NCI-H1436 (cell line): ENCODE data around the gene CACNA1B.

Experiments
- DNase-seq: peaks from one replicate; lab custom pipeline; 2025; lab: John Stamatoyannopoulos, UW

Gene CACNA1B

DNA sequence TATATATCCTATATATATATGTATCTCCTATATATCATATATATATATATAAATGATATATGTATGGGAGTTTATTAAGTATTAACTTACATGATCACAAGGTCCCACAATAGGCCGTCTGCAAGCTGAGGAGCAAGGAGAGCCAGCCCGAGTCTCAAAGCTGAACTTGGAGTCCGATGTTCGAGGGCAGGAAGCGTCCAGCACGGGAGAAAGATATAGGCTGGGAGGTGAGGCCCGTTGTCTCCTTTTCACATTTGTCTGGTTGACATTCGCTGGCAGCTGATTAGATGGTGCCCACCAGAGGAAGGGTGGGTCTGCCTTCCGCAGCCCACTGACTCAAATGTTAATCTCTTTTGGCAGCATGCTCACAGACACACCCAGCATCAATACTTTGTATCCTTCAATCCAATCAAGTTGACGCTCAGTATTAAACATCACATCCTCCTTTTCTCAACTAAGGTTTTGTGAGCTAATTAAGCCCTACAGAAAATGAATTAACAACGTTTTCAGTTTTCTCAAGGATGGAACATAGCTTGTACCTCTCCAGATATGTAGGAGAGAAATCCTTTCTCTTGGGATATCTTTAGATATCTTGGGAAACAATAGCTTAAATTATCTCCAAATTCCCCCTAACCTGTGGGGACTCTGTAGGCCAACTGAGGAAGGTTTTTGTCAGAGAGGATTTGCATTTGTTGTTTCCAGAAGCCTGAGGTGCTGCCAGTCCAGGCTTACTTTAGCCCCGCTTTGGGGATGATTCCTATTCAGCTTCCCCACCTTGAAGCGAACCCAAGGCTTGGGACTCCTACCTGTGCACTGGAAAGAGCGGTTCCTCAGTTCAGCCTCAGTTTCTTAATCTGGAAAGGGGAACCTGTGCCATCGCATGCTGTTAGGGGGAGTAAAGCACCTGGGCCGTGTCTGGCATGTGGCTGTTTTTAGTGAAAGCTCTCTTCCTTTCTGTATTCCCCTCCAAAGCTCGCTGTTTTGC, 163.2 kb downstream of the CACNA1B start:
- no peak for DNase-seq

DNA sequence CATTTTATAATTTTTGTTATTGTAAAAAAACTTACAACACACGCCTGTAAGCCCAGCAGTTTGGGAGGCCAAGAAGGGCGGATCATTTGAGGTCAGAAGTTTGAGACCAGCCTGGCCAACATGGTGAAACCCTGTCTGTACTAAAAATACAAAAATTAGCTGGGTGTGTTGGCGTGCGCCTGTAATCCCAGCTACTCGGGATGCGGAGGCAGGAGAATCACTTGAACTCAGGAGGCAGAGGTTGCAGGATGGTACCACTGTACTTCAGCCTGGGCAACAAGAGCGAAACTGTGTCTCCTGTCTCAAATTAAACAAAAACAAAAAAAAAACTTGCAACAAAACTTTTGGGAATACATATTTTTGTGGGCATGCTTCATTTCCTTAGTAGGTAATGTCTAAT, 164.6 kb downstream of the CACNA1B start:
- no peak for DNase-seq

DNA sequence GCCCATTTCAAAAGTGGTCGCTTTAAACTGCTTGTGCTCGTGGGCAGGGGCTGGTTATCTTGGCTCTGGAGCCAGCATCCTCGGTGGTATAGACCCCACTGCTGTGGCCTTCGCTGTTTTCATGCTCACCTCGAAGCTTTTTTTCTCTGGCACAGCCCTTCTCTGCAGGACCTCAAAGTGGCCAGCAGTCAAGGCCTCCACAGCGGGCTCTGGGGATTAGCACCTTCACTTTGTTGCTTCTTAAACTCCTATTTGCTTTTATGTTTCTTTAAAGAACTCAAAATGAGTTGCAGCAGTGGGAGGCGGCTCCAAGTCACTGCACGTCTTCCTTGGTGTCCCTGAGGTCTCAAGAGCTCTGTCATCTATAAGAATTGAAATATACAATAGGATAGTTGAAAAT, 165.1 kb downstream of the CACNA1B start:
- DNase-seq = no peak

DNA sequence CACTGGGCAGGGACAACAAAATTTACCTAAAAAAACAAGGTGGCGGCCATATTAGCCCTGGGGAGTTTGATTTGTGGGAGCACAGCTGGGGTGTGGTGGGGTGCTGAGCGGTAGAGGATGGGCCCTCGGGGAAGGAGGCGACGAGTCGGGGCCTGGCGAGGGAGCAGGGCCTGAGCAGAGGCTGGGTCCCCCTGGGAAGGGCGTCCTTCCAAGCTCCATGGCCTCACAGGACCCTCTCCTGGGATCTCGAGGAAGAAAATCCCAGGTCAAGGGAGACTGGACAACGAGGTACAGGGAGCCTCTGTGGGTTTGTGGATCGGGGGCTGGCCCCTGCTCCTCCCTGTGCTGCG, 165.5 kb downstream of the CACNA1B start:
- no peak for DNase-seq

DNA sequence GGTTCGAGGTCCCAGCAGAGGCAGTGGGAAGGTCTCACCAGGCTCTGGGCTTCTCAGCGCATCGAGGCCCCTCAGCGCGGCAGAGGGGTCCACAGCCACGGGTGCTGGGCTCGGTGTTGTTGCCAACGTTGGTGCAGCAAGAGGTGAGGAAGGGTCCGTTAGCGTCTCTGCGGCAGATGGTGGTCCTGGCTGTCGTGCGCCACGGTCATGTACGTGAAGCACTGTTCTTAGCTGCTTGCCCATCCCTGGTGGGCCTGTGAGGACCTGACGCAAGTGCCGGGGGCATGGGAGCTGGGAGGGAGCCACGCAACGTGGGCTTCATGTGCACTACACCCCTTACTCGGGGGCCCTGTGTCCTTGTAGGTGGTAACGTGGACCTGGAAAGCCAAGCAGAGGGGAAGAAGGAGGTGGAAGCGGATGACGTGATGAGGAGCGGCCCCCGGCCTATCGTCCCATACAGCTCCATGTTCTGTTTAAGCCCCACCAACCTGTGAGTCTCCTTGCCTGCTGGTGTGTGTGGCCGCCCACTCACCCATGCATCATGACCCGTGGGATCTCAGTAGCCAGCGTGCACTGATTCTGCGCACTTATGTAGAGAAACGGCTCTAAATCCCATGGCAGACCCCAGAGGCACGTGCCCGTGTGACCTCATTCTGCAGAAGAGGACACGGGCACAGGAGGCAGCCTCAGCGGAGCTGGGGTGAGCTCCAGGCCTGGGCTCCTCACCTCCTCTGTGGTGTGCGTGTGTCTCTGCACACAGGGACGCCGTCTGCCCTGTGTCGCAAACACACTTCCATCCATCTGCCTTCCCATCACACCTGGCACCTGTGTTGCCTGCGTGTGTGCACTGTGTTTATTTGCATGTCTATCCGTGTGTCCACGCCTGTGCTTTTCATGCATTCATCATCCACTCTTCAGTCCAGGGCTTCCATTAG, 166.1 kb downstream of the CACNA1B start:
- DNase-seq = no peak

DNA sequence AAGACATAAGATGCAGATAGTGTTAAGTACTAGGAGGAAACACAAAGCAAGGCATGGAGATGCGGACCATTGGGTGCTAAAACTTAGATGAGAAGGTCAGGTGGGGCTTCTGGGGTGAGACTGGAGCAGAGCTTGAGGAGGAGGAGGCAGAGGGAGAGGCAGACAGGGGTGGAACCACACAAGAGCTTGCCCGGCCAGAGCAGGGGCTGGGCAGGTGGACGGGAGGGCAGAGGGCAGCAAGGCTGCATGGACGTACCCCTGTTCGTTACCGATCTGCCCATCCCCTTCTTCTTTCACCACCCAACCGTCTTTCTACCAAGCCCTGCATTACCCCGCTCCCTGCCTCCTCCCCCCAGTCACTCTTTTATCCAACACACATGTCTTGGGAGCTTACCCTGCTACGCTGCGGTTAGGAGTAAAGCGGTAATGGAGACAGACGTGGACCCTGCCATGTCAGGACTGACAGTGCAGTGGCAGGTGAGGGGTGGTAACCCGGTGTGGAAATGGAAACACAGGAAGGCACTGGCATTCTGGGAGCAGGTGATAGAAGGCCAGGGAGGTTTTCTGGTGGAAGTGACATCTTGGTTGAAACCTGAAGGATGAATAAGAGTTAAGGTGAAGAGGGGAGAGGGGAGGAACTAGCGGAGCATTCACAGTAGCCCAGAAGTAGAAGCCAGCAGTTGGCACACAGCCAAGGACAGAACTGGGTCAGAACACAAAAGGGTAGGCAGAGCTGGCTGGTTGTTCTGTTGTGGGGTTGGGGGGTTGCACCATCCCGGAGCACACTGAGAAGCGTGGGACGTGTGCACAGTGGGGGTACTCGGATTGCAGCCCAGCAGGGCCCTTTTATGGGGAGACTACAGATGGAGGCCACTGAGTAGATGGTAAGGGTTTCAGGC, 167.2 kb downstream of the CACNA1B start:
- DNase-seq = no peak

DNA sequence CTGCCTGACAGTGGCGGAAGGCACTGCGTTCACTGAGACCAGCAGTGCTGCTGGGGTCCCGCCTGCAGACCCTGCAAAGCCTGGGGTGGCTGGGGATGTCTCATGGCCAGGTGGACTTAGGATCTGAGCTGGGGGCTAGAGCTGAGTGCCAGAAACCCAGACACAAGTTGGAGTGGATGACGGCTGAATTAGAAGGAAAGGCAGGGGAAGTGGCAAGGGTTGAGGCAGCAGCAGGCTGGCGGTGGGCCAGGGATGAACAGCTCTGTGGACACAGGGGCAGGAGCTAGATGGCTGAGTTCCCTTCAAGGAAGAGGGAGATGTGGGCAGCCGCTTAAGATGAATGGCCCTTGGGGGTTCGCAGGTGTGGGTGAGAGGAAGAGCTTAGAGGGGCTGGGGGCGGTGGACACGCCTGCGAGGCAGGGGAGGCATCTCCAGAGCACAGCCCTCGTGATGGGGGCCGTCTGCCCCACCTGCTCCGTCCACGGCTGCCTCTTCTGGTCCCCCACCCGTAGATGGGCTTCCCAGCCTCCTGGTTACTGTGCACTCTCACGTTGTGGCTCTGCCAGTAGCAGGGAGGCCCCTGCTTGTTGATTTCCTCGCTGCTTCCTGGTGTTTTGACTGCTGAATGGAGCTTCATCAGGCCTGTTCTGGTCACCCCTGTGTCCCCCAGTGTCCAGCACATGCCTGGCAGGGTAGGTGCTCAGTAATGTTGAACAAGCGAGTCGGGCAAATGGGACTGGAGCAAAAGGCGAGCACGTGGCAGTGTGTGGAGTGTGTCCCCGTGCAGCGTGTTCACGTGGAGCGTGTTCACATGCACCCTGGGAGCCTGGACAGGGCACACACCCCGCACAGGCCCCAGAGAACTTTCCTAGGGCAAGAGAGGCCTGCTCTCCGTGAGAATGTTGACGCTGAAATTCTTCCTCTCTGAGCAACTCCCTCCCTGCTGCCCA, 168.2 kb downstream of the CACNA1B start:
- DNase-seq = no peak

DNA sequence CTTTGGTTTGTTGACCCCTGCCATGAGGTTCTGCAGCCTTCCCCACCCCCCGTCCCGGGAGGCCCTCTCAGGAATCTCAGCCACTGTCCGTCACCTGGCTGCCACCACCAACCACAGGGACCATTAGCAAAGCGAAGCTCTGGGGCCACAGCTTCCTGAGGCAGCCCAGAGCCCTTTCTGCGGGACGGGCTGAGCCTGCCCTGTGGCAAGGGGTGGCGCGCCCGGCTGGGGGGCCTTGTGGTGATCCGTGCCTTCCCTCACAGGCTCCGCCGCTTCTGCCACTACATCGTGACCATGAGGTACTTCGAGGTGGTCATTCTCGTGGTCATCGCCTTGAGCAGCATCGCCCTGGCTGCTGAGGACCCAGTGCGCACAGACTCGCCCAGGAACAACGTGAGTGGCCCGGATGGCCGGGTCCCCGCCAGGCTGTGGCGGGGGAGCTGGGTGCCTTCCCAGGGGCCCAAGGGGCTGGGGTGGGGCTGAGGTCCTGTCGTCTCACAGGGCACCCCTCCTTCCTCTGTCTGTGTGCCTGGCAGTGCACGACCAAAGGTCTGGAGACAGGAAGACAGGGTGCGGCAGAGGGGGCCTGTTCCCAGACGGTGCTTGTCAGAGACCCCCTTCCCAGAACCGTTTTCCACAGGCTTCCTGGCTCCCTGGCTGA, 169.2 kb downstream of the CACNA1B start:
- DNase-seq = no peak

DNA sequence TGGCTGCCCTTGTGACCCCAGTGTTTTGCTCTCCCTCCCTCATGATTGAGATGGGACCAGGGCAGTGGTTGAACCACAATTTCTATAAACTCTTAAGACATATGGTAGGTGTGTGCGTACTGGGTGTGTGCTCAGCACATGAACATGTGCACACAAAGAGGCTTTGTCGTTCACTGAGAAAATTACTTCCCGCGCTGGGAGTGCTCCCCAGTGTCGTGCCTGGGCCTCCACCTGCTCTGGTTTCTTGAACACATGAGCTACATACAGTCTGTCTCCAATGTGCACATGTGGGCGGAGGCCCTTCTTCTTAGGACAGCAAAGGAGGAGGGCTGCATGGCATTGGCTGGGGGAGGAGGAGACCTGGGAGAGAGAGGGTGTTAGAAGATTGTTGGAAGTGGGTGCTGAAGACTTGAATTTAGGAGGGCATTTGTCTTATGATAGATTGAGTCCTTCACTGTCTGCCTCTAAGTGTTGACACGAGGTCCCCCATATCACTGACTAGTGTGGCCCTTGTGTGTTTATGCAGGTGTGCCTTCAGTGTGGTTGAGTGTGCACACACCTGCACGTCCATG, 170.0 kb downstream of the CACNA1B start:
- DNase-seq = no peak

DNA sequence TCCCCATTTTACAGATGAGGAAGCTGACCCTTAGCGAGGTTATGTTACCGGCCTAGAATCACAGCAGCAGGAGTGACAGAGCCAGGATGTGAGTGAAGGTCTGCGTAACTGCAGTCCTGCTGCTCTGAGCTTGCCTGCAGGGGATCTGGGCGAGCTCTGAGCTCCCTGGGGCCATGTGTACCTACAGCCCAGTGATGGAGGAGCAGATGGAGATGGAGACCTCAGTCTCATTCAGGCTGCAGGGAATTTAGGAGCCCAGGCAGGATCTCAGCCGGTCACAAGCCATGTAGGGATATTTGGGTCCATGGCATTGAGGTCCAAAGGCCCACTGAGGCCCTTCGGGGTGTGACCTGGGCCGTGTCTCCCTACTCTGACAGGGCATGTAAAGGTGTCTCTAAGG, 170.6 kb downstream of the CACNA1B start:
- DNase-seq = no peak

DNA sequence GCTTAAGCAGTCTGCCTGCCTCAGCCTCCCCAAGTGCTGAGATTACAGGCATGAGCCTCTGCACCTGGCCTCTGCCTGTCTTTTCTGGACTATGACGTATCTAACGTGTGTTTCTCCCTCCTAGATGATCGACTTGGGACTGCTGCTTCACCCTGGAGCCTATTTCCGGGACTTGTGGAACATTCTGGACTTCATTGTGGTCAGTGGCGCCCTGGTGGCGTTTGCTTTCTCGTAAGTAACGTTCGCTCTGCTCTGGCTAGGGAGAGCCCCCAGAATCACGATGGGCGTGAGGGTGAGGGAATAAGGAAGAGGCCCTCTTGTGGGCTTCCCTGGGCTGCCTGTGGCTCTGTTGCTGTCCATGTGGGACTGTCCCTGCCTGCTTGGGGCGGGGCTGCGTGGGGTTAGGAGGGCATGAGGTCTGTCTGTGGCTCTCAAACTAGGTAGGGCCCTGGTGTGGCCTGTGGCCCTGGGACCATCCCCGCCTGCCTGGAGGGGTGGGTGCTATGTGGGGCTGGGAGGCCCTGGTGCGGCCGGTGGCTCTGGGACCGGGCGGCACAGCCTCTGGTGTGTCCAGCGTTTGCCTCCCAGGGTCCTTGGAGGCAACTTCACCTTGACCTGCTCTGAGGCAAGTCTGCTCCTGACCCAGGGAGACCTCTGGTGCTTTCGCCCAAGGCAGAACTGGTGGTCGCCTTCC, 171.7 kb downstream of the CACNA1B start:
- DNase-seq = no peak

DNA sequence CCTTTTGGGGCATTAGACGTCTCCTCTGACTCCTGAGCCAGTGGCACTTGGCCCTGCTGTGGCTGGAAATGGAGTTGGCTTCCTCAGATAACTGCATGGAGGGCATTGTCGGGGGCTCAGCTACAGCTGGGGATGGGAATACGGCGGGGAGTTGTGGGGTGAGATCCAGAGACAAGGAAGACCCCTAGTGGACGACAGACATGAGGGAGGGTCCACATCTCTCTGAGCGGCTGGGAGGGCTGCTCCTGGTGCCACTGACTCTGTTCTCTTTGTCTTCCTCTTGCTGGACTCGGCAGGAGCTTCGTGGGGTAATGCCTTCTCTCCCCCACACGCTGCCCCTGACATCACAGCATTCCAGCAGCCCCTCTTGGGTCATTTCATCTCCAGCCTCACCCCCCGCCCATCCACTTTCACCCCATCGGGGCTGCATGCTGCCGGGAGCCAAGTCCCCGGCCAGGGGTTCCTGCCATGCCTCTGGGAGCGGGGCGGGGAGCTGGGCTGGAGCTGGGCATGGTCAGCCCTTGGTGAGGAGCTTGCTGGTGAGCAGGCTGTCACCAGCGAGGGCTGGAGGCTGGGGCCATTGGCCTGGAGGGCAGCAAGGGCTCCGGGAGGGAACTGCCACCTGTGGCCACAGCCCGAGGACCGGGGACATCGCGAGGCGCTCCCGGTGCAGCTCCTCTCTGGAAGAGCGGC, 172.3 kb downstream of the CACNA1B start:
- no peak for DNase-seq

DNA sequence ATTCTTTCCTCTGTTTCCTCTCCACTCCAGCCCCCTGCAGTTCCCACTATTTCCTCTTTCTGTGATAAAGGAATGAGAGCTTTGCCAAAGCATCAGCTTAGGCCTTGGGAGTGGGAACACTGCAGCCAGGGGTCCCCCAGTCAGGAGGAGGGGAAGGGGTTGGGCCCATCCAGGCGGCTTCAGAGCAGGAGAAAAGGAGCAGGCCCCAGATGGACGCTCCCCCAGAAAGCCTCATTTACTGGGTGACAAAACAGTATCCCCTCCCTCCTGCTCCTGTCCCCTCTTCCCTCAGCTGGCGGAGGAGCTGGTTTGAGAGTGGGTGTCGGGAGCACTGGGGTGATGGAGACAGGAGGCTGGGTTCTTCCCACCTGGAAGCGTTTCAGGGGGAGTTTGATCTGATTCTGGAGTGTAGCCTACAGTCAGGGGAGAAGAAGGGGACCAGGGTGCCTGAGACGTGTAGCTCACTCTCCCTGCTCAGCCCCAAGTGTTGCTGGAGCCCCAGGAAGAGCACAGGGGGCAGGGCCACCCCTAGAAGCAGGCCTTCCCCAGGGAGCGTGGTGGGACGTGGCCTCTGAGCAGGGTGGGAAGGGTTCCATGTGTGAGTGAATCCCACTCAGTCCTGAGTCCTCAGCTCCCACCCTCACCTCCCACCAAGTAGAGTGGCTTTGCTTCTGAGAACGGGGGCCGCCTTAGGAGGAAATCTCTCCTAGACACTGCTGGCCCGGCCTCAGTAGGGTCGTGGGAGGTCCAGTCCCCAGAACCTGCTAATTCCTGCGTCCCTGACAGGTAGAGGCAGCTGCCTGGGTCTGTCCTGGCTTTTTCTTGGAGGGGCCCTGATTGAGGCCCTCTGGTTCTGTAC, 173.1 kb downstream of the CACNA1B start:
- DNase-seq = no peak

DNA sequence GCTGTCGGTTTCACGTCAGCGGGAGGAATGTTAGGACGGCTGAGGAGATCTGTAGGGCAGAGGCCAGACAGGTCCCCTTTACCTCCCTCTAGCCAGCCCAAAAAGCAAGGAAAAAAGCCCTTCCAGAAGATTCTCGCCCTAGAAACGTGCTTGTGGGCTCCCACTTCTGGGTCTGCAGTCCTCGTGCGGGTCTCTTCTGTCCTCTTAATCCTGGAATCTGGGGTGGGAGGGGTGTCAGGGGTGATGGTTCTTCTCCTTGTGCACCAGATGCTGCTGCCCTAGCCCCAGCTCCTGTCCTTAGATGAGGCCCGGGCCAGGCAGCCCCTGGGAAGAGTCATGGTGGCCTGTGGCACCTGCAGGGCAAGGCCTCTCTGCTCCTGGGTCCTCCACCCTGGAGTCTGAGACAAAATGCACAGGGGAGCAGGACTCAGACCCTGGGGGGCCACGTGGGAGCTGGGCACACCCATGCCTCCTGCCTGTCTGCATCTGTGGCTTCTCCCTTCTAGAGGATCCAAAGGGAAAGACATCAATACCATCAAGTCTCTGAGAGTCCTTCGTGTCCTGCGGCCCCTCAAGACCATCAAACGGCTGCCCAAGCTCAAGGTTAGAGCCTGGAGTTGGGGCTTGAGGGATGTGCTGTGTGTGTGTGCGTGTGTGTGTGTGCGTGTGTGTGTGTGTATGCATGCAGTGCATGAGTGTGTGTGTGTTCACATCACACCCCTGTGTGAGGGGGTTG, 174.2 kb downstream of the CACNA1B start:
- no peak for DNase-seq

DNA sequence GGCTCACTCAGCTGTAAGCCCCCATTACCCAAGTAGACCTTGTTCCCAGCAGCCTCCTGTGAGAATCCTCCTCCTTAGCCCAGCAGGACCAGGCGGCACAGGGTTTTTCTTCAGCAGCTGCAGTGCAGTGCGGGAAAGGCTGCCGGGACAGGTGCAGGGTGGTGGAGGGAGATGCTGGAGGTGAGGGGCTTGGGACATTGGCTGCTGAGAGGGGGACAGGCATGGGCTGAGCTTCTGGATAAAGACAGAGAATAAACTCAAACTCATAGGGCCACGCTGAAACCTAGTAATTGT, 174.7 kb downstream of the CACNA1B start:
- DNase-seq = no peak

DNA sequence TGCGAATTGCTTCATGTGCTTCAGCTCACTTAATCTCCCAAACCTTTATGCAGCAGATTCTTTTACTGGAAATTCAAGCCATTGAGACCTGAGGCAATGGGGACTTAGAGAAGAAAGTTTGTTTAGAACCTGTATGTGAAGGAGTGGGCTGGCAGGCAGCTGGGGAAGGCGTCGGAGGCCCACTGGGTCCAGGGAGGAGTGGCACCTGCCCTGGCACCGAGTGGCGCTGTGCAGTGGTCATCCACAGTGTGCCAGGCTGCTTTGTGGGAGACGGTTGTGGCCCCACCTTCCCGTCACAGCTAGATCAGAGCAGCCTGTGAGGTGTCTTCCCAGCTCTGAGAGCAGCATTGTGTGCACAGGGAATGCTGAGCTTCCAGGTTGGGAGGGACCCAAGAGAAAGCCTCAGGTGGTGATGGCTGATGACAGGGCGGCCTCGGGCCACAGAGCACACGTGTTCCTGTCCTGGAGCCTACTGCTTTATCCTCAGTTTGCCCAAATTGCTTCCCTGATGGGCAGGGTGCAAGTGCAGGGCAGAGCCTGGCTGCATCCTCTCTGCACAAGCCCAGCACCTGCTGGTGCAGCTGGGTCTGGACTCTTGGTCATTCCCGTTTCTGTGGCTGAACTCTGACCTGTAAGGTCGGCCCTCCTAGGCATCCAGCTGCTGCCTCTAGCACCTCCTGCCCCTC, 175.2 kb downstream of the CACNA1B start:
- DNase-seq = no peak
